NOMO-1 treated with dmso at 0.1 percent for 144 hours (cell line): ENCODE data around the gene DOCK2.
A peak's percentile ranks its signal among the peaks of the same experiment; 100 is the strongest.

Source experiments
- DNase-seq: peaks from one replicate; lab custom pipeline; 2025; ENCODE audit not compliant: unreplicated experiment; lab: John Stamatoyannopoulos, UW

Gene DOCK2

DNA sequence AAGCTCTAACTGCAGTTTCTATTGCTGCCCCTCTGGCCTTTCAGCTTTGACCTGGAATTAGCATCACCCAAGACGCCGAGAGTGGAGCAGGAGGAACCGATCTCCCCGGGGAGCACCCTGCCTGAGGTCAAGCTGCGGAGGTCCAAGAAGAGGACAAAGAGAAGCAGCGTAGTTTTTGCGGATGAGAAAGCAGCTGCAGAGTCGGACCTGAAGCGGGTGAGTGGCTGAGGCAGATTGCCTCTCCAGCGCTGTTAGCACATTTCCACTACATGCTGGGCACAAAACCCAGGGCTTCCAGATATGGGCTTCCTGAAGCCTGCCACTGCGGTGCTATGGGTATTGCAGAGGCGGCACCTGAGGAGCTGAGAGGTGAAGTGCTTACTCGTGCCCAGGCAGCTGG, 441.9 kb downstream of the DOCK2 start:
- DNase-seq = no peak

DNA sequence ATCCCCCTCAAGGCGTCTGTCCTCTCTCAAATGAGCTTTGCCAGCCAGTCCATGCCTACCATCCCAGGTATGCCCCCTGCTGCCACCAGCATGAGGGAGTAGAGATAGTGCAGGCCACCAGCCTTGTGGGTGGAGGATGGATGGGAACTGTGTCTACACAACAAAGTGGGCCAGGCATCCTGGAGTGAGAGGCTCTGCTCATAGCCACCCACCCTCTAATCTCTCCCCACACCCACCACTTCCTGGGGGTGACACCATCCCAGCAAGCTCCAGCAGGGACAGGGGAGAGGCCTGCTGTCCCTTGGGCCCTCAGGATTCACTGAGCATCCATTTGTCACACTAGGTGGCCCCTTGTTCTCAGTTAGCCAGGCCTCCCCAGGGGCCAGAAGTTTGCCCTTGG, 443.1 kb downstream of the DOCK2 start:
- DNase-seq = no peak

DNA sequence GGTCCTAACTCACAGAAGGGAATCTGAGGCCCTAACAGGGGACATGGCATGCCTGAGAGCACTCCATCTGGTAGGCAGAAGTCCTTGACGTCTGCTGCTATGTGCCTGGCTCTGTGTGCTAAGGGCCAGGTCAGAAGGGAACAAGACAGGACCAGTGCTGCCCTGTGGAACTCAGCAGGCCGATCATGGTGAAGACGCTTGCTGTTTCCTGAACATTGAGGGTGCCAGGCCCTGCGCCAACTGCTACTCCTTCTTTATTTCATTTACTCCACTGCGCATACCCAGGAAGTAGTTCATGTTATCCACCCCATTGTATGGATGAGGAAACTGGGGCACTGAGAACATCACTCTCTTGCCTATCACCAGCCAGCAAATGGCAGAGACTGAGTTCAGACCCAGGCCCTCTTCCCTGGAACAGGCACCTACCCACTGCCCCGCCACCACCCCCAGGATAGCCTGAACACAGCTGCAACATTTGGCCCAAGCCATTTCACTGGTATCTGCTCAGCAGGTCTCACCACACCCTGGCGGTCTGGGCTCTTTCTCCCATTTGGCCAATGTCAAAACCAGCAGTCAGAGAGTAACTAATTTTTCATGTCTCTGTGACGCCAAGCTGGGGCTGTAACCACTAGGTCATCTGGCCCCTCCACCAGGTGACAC, 443.8 kb downstream of the DOCK2 start:
- no peak for DNase-seq

DNA sequence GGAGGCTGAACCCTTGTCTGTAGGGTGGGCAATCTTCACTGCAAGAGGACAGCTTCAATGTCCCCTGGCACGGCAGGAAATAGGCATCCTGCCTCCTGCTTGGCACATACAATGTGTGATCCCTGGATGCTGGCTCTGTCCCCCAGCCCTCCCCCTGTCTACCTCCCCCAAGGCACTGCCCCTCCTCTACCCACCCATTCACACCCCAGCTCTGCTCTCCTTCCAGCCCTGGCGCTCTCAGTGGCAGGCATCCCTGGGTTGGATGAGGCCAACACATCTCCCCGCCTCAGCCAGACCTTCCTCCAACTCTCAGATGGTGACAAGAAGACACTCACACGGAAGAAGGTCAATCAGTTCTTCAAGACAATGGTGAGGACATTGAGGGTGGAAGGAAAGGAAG, 444.5 kb downstream of the DOCK2 start:
- no peak for DNase-seq

DNA sequence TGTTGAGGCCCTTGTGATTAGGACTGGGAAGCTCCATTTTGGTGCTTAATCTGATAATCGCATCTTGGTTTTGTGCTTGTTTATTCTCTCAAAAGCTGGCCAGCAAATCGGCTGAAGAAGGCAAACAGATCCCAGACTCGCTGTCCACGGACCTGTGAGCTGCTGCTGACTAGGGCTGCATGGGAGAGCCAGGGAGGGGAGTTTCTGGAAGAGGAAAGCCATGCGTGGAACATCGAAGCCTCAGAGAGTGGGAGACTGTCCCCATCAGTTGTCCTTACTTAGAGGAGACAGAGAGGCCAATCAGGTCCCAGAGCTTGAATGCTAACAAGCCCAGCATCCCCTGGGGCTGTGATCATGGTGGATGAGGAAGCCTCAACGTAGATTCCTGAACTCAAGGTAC, 445.6 kb downstream of the DOCK2 start:
- no peak for DNase-seq

DNA sequence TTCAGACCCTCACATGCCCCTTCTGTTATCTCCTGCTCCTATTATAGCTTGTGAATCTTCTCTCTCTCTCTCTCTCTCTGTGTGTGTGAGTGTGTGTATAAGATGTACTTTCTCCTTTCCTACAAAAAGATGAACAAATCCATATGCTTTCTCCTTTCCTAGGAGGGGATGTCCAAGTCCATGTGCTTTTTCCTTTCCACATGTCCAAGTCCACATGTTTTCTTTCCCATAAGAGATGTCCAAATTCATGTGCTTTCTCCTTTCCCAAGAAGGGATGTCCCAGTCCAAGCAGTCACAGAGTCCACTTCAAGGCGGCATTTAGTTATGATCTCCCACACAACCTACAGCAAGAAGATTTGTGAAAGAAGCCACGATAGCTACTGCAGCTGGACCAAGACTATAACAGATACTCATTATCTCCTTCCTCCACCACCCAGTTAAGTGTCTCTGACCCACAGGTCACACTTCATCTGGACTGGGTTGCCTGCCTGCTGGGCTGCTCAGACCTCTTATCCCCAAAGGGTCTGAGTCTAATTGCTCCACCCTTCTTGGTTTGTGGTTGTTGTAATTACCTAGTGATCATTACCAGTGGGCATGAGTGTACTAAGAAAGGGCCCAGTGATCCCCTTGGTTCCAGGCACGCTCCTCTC, 450.2 kb downstream of the DOCK2 start:
- no peak for DNase-seq

DNA sequence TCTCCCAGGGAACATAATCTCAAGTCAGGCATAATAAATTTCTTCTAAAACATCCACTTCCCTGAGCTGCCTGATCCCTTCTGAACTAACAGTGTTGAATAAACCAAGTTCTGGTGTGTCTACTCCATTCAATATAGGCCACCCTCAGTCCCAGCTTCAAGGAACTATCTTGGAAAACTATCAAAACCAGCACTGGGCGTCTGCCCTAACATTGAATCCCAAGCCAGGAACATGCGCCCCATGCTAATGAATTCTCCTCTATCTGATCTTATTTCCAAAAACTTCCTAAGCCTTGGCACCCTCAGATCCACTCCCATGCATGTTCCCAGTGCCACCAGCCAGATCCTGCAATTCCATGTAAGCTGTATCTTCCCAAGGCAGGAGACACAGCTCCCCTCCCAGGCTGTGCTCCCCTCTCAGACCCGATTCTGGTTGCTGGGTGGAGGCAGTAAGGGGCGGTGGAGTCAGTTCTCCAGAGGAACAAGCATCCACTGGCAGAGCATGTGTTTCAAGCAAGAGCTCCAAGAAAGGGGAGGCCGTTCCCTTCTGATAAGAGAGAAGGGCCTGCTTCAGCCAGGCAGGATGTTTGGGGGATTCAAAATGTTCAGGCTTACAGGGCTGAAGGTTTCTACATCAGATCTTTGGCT, 455.5 kb downstream of the DOCK2 start:
- DNase-seq = no peak

DNA sequence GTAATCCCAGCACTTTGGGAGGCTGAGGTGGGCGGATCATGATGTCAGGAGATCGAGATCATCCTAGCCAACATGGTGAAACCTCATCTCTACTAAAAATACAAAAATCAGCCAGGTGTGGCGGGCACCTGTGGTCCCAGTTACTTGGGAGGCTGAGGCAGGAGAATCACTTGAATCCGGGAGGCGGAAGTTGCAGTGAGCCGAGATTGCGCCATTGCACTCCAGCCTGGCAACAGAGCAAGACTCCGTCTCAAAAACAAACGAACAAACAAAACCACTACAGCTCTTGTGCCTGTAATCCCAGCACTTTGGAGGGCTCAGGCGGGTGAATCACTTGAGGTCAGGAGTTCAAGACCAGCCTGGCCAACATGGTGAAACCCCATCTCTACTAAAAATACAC, 457.3 kb downstream of the DOCK2 start:
- peak; percentile 21 for DNase-seq

DNA sequence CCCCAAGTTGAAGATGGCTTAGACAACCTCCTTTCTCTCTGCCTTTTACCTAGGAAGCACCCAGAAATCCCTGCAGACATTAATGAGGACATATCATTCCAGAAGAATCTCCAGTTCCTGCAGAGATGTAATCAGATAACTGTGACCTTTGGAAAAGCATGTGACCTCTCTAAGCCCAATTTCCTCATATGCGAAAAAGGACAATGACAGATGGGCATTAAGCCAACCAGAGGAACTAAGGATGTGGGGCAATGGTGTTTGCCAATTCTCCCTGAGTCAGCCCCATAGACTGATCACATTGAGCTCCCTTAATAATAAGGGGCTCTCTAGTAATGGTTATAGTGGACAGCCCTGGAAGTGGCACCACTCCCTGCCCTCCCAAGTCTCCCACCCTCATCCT, 458.6 kb downstream of the DOCK2 start:
- no peak for DNase-seq

DNA sequence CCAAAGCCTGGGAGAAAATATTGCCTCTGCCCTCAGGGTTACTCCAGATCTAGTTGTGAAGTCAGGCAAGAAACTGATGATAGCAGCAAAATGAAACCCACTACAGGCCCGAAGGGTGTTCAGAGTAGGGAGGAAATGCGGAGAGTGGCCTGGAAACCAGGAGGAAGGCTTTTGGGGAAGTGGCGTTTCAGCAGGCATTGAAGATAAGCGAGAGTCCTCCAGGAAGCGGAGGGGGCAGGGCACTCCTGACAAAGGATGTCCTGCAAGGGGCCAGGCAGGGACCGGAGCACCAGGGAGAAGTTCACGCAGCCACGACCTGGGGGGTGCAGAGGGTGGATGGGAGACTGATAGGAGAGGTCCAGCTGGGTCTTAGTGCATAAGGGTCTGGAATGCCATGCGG, 460.9 kb downstream of the DOCK2 start:
- no peak for DNase-seq

DNA sequence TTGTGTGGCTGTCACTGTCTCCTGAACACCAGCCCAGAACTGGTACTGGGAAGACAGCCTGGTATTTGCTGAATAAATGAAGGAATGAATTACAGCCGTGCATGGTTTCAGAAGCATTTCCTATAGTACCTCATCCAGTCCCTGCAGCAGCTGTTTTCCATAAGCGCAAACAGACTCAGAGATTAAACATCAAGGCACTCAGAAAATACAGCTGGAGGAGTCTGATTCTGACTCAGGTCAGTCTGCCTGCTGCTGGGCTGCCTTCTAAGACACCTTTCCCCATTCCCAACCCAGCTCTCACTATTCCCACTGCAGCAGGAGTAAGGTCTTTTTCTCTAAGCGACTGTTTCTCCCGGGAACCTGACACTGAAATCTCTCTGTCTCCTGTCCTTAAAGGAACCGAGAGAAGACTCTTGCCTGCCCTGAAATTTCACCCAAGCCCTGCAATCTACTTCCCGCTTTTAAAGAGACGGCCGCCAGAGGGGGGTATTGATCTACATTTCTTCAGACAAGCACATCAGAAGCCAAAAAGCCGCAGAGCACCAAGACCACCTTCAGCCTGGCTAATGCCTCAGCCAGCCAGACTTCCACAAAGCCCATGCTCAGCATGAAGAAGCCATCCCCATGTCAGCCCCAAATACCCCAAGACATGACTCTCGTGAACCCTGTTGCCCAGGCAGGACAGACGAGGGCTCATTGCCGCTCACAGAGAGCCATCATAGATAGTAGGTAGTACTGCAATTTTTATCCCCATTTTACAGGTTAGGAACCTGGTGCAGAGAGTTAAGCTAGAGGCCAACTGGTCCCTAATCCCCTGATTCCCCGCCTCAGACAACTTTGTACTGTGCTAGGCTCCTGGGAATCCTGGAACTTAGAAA, 463.2 kb downstream of the DOCK2 start:
- DNase-seq = peak; percentile 58

DNA sequence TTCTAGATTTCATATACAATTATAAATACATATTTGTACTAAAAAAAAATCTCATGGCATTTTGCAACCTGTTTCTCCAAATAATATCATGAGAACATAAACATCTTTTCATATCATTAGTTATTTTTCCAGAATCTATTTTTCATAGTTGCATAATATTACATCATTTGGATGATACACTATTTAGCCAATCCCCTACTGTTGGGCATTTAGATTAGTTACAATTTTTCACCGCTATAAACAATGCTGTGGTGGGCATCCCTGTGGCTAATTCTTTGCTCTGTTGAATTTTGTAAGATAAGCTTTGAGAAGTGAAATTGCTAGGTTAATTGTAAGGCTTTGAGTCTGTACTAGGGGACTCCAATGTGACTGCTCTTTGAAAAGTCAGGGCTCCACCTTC, 466.4 kb downstream of the DOCK2 start:
- DNase-seq = no peak

DNA sequence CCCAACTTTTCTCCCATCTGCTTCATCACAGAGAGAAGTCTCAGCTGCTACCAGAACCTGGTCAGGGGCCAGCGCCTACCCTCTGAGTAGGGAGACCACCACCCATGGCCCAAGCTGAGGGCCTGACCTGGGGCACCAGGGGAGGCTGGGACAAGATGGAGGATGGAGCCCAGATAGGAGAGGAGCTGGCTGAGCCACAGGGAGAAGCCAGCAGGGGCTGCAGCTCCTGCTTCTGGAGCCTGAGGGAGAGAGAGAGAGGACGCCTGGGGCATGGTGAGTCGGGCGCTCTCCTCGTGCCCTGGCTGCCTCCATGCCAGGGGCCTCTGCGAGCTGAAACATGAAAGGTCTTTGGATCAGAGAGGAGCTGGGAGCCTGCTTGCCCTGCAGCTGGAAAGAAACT, 467.2 kb downstream of the DOCK2 start:
- no peak for DNase-seq

DNA sequence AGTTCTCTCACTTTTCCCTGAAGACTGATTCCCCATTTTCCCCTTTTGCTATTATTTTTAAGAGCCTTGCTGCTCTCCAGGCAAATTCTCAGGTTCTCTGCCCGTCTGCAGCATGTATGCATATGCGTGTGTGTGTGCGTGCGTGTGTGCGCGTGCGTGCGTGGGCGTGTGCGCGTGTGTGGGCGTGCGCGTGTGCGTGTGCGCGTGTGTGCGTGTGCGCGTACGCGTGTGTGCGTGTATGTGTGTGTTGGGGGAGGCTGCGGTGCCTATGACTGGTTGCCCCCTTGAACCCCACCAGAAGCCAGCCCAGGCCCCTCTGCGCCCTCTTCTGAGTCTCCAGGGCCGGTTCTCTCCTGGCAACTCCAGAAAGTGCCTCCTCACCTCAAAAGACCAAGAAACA, 467.6 kb downstream of the DOCK2 start:
- DNase-seq = no peak

DNA sequence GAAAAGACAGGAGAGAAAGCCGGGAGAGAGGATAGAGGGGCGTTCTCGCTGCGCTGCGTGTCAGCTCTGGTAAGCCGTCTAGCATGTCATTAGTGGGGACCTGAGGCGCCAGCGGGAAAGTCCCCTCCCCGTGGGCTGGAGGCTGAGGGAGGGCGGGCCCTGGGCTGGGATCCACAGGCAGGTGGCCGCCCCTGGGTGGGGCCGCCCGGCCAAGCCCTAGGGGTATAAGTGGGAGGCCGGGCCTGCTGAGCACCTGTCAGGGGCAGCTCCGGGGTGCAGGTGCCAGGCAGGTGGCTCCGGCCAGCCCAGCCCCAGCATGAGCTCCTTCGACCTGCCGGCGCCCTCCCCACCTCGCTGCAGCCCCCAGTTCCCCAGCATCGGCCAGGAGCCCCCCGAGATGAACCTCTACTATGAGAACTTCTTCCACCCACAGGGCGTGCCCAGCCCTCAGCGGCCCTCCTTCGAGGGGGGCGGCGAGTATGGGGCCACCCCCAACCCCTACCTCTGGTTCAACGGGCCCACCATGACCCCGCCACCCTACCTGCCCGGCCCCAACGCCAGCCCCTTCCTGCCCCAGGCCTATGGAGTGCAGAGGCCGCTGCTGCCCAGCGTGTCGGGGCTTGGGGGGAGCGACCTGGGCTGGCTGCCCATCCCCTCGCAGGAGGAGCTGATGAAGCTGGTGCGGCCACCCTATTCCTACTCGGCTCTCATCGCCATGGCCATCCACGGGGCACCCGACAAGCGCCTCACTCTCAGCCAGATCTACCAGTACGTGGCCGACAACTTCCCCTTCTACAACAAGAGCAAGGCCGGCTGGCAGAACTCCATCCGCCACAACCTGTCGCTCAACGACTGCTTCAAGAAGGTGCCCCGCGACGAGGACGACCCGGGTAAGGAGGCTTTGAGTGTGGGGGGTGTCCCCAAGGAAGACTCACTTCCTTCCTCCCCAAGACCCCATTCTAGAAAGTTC, 468.9 kb downstream of the DOCK2 start, which contains the start of gene FOXI1:
TSS of gene FOXI1 (plus strand) at position 256 of the 970 bp plus-strand sequence. CDS start at position 317, 61 bp downstream.
- no peak for DNase-seq

DNA sequence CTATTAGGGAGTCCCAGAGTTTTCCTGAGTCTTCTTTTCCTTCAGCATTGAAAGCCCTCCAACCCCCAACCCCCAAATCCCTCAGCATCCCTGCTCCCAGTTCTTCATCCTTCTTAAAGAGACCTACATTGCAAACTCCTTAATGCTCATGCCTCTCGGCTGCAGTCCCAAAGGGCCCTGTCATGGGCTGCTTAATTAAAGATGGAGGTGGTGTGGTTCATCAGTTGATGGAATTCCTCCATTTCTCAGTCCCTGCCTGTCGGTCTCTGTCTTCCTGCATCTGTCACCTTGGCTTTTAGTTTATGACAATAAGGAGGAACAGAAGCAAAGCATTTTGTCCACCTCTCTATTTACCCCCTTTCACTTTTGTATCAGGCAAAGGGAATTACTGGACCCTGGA, 470.6 kb downstream of the DOCK2 start:
- no peak for DNase-seq

DNA sequence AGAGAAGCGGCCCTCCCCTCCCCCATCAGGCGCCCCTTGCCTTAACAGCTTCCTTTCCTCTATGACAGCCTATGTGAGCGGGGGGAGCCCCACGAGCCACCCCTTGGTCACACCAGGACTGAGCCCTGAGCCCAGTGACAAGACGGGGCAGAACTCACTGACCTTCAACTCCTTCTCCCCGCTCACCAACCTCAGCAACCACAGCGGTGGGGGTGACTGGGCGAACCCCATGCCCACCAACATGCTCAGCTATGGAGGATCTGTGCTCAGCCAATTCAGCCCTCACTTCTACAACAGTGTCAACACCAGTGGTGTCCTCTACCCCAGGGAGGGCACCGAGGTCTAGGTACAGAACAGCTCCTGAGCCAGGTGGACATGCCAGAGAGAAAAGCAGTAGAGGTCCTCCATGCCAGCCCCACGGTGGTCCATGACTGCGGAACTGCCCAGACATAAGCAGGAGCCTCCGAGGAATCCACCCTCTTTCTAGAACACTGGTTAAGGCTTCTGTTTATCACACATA, 471.3 kb downstream of the DOCK2 start:
- DNase-seq = no peak

DNA sequence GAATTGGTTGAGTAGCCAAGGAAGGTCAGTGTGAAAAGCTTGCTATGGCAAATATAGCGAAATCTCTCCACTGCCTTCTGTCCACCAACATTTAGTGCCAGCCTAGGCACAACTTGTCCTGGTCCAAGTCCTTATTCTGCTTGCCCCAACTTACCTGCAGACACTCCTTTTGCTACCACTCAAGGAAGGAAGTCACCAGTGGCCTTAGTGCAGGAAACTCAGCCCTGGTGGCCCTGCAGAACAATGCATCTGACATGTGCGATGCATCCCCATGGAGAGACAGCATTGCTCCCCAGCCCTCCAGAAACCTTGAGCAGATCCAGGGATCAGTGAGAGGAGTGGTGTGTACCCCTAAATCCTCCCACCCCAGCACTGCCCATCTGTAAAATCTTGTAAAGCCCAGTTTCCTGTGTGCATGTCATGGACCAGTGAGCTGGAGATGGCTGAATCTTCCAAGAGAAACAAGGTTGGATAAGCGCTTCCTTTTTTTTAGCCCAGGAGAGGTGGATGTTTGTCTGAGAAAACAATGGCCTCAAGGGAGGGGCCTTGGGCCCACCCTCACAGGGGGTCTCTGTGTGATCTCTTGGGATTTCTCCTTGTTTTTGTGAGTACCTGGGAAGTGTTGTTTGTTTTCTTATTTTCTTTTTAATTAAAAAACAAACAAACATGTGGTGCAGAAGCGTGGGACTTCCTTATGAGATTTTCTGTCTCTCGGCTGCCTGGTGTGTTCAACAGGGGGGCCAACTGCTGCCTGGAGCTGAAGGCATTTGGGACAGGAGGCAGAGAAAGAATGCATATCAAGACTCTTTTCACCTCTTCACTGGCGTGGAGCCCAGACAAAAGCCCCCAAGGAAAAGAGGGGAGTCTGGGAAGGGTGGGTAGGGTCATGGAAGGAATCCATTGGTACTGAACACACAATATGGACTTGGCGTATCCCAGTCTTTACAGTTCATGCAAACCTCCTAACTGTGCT, 472.3 kb downstream of the DOCK2 start:
- no peak for DNase-seq
